ENCODE results near the gene TMEM91. TPM values are rescaled to one million over a fixed set of nuclear protein-coding genes. Genes with fewer than 3 reads are reported as not detected.

TMEM91 gene
- total and polyA plus RNA-seq, 2 of the 13 experiments (the other 11 are each of a cell fraction or from before 2014, with no cell fraction given) = 6.3 to 10.3 TPM

GRCh38 chr19:41363753-41364523, 12.4 kb upstream of the TMEM91 start, which contains the start of gene B9D2 (continued):
- peak; percentile 78 for TF ChIP-seq AGO1 (IDR thresholded peaks at IDR 0.05; ENCODE audit: low read depth, low read length, poor library complexity, severe bottlenecking)
- no peak for TF ChIP-seq RORA (CRISPR knock-in tag; IDR thresholded peaks at IDR 0.05)
- TF ChIP-seq PHF5A (CRISPR knock-in tag; IDR thresholded peaks at IDR 0.05; ENCODE audit: low read depth, unreplicated experiment) = no peak
- TF ChIP-seq KLF16 (CRISPR knock-in tag; IDR thresholded peaks at IDR 0.05) = peak in 1 of 2 experiments; percentile 21; a peak in 1 of 4 replicates
- no peak for TF ChIP-seq ATAD3A (CRISPR knock-in tag; IDR thresholded peaks at IDR 0.05)
- TF ChIP-seq RAD51 (IDR thresholded peaks at IDR 0.05; ENCODE audit: borderline replicate concordance) = no peak
- TF ChIP-seq PAWR (CRISPR knock-in tag; IDR thresholded peaks at IDR 0.05; ENCODE audit: borderline replicate concordance) = no peak
- no peak for TF ChIP-seq ZSCAN20 (CRISPR knock-in tag; IDR thresholded peaks at IDR 0.05; ENCODE audit: borderline replicate concordance)
- TF ChIP-seq GMEB1 (CRISPR knock-in tag; IDR thresholded peaks at IDR 0.05; ENCODE audit: borderline replicate concordance) = peak; percentile 70; the same call in 1 of the 2 replicates
- no peak for TF ChIP-seq ZNF891 (CRISPR knock-in tag; IDR thresholded peaks at IDR 0.05)
- TF ChIP-seq GRHL1 (CRISPR knock-in tag; conservative IDR thresholded peaks at IDR 0.05) = no peak
- TF ChIP-seq ZNF775 (CRISPR knock-in tag; IDR thresholded peaks at IDR 0.05; ENCODE audit: borderline replicate concordance) = no peak
- no peak for TF ChIP-seq POGK (CRISPR knock-in tag; conservative IDR thresholded peaks at IDR 0.05)
- TF ChIP-seq SIN3A (IDR thresholded peaks at IDR 0.05; ENCODE audit: borderline replicate concordance, low read depth, low read length) = peak; percentile 66; the same call in 1 of the 2 replicates
- peak; percentile 100 for TF ChIP-seq ZHX2 (IDR thresholded peaks at IDR 0.05; ENCODE audit: low read depth)
- TF ChIP-seq ZHX2 (CRISPR knock-in tag; IDR thresholded peaks at IDR 0.05; ENCODE audit: borderline replicate concordance) = no peak
- peak; percentile 49; the same call in 1 of the 2 replicates for TF ChIP-seq PHF20 (CRISPR knock-in tag; IDR thresholded peaks at IDR 0.05)

All from HepG2 (cell line).